HT-29 (cell line): Measurements from ENCODE around the gene SUSD4. TPM values are rescaled to one million over a fixed set of nuclear protein-coding genes. Genes with fewer than 3 reads are reported as not detected.

Experiments used
- DNase-seq: peaks from one replicate; pipeline ENCODE4 v3.0.0-alpha.2; 2015; ENCODE audit warnings: low spot score
- total RNA-seq: library from RNA; depleted of rRNA; stranded (reverse); fragments of >200 nt; shearing (Covaris generic); gene quantifications from 2 replicates; pipeline ENCODE4 v1.2.3, GENCODE V29; 2014

Gene SUSD4
- total RNA-seq, 1 experiment from 2014 or later = 0.20 TPM

DNA sequence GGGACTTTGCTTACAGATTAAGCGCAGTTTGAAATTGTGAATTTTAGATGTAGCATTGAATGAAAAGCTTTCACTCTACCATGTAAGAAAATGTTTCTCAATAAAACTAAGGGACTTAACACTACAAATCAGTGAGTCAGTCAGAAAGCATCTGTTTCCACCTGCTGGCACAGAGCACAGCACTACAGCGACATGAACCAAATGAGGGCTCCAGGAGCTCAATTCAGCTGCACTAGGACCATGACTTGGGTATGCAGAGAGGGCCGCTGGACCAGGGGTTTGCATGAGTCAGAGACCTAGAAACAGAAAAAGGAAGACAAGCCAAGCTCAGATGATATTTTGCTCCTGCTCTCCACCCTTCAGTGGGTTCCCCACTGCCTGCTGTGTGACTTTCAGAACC is 5.2 kb downstream of the SUSD4 start:
- DNase-seq = no peak

DNA sequence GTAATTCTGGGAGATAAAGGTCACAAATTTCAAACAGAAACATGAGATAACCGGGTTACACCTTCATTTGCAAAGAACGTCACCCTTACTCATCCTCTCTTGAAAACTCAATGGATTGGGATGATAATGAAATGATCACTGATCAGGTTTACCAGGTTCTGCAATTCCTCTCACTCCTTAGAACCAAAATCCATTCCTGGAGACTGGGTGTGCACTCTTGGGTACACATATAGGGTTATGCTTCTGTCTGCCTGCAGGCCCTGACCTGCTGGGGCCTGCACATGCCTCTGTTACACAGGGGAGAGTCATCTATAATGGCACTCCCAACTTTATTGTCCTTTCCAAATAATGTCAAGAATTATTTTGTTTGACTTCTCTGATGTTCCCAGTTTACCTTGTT is 8.3 kb downstream of the SUSD4 start:
- no peak for DNase-seq

DNA sequence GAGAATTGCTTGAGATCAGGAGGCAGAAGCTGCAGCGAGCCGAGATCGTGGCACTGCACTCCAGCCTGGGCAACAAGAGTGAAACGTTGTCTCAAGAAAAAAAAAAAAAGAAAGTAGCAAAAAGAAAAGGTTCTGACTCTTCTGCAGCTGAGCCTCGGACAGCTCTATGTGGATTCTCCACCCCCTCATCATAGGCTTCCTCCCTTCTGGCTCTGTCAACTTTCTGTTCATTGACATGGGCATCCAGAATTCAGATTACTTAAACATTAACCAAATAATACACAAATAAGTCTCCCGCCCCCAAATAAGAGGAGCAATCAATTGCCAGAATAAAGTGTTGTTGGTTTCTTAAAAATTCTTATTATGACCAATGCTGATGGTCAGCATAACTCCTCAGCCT is 10.0 kb downstream of the SUSD4 start:
- DNase-seq = no peak

DNA sequence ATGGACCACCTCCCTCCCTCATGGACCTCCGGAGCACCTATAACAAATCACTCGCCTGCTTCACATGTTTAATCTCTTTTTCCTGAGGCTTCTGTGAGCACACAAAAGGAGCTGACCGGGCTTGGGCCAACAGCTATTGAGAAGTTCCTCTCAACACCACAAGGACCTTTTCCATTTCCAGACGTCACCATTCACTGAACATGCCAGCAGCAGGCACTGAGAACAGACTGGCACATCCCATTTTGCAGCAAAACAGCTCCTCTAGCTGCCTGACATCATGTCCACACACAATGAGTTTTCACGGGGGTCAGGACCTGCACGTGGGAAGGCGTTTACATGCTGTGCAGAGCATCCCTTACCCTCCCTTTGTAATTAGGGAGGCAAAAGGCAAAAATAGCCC is 11.0 kb downstream of the SUSD4 start:
- no peak for DNase-seq

DNA sequence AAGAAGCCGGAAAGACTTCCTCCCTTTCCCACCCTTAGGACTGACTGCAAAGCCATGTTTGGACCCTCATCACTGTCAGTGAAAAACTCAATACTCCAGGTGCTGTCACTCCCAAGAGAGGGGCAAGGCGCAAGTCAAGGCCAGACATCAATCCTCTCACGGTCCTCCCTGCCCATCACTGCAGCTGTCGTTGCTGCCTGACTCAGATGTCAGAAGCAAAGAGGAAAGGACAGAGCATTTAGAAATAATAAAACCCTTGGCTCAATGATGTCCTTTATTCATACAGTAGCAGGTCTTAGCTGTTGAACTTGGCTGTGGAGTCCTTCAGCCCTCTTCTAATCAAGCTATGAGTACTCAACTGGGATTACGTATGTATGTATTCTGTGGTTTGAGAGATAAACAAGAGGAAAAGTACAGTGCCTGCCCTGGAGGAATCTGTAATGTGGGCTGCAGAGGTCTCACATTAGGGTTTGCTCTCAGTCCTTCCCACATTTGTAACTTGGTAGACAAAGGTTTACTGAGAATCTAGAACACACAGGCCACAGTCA is 13.5 kb downstream of the SUSD4 start:
- DNase-seq = no peak

DNA sequence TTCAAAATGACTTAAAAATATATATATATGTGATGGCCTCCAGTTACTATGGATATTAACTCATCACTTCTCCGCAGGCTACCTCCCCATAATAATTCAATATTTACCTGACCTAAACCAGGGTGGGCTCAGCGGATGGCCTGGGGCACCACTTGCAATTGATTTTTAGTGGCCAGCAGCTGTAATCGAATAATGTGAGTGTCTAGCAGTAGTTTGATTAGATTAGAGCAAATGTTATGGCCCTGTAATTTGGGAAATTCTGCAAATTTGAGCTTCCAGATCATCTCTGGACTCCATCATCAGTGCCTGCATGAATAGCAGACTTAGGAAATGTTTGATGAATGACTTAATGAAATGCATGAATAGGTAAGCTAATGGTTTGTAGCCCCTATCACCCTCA is 14.7 kb downstream of the SUSD4 start:
- DNase-seq = no peak

DNA sequence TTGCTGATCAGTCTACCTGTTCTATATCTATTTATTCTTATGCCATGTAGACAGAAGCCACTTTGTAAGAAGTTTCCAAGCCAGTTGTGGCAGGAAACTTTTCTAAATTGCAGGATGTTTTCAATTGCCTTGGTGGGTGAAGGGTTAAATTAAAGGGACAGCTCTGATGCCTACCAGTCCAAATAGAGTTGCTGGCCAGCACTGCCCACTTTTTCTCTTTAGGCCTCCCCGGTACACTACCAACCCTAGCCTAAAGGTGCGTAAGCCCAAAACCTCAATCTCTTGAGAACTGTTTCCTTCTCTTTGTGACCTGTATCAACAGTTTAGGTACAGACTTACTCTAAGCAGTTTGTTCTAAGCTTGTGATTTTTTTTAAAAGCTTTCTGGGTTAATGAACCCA is 15.5 kb downstream of the SUSD4 start:
- DNase-seq = no peak

DNA sequence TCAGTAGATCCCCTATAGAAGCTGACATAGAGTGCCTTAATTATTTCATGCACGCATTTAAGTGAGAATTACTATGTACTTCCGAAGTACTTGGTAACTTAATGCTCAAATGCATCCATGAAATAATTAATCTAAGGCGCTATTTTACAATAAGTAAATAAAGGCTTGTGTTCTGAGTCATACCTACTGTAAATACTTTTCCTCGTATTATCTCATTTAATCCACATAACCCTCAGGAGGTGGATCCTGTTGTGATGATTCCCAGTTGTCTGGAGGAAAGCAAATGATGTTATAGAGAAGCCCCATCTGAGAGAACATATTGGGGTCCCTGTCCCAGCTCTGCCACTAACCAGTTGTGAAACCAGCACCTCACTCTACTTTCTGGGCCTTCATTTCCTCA is 16.4 kb downstream of the SUSD4 start:
- DNase-seq = no peak

DNA sequence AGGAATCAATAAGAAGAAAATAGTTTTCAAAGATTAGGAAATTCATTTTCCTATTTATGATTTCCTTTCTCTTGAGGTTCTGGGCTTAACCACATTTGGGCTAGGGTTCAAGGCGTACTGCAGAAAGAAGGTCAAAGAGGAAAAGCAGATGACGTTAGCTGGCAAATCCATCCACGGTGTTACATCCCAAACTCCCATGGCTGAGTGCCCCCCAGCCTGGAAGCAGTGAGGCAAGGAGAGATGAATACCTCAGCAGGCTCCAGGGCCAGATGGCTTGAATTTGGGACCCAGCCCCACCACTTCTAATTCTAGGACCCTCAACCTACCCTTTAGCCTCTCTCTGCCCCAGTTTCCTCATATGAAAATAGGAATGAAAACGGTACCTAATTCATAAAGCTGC is 17.7 kb downstream of the SUSD4 start:
- no peak for DNase-seq

DNA sequence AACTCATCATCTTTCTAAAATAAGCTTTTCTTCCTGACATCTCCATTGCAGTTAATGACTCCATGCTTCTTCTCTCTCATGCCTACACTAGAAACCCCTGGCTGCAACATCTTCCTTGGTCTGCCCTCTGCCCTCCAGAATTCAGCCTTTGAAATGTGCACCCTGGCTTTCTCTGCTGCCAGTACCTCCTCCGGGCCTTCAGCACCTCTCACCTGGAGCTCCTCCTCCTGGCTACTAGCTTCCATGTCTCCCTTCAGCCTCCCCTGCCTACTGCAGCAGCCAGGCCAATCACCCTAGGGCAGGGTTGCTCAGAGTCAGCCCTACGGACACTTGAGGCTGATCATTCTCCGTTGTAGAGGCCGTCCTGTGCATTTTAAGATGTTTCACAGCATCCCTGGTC is 18.3 kb downstream of the SUSD4 start:
- DNase-seq = no peak

DNA sequence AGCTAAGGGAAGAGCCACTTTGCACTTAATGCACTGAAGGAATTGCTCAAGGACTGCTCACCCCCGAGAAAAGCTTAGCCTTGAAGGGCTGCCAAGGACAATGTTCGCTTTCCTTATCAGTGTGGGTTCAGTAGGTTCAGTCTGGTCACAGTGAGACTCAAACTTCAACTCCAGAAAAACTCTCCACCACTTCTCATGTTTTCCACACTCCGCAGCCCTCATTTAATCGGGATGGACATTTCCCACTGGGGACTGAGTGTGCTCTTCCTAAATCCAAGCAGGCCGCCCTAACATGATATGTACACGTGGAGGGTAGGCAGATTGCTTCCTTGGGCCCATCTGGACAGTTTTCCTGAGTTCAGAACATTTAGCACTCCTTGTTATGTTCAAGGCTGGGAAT is 19.5 kb downstream of the SUSD4 start:
- no peak for DNase-seq

DNA sequence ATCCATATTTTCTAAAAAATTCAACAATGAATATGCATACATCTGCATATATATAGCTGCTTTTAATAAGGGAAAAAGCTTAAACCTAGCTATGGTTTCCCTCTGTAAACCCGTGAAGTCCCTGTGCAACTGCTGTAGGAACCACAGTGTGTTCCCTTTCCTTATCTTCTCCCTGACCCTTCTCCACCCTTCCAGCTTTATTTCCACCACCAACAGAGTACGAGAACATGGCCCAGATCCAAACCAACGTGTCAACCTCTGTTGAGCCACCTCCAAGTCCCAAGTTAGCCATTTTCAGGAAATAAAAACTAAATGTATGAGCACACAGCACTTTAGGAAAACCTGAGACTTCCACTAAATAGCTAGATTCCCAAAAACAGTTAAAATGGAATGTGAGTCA is 20.3 kb downstream of the SUSD4 start:
- no peak for DNase-seq

DNA sequence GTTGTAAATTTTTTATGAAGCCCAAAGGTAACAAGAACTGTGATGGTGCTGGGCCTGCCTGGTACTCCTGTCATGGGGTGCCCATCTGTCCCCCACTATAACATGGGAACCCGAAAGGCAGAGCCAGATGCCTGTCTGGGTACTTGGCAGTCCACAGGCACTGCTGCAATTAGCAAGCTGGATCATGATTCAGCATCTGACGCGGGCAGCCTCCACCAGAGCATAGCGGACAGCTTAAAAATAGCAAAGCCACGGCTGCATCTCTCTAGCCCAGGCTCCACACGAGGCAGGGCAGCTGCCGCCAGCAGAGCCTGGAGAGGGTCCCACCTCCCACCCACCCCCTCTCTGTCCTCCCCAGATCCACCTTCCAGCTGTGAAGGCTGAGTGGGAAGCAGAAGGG is 22.9 kb downstream of the SUSD4 start:
- no peak for DNase-seq

DNA sequence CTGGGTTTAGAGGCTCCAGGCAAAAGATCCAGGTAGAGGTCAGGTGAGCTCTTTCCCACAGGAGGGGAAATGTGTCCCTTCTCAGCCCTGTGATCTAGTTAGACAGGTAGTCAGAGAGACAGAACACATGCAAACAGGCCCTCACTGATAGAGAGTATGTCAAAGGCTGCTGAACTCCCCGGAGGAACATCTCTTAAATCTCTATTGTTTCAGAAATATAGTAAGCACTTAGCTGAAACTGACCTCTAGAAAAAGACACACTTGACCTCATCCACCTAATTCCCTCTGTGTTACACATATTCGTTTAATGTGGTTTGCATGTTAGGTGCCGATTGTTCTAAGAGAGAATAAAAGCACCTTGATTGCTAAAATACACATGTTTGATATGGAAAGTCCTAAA is 23.3 kb downstream of the SUSD4 start:
- no peak for DNase-seq

DNA sequence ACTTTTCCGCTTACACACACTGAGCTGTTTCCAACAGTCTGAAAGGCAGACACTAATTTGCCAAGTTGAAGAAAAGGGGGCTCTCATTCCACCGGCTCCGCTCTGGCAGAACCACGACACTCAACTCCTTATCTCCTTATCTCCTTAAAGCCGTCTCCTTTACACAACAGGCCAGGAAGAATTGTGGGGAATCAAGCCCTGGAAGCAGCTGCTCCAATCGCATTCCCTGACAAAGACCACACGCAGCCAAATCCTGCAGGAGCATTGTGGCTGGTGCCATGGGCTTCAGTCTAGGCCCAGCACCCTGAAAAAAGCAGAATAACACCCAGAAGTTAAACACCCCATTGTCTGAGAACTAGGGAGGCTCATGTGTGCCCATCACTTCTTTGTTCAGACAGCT is 24.1 kb downstream of the SUSD4 start:
- no peak for DNase-seq

DNA sequence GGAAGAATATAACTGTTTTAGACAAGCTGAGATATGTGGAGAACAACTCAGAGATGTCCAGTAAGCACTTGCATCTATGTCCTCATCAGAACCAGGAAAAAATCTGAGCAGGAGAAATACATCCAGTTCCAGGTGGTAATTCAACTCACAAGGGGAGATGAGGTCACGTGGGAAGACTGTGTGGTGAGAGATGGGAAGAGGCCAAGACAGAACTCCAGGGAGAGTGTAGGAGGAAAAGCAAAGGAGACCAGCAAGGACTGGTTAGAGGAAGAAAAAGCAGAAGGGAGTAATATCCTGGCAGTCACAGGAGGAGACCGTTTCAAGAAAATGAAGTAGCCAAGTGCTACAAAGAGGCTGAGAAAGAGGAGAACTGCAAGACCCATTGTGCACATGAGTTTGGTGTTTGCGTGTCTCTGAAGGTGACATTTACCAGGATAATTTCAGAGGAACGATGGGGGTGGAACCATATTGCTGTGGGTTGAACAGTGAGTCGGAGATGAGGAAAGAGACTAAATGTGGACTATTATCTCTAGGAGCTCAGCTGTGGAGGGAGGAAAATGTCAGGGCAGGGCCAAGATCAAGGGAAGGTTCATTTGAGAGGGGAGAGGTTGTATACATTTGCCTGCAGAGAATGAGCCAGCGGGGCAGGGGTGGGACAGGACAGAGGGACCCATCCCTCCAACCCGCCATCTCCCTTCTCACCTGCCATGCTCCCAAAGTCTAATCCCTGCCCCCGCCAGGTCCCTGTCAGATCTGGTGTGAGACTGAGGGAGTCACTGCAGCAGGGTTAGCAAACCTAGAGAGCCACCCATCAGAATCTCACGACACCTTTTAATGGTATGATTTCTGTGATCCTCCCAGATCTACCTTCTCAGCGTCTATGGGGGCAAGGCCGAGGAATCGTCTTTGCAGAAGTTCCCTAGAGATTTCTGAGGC is 24.9 kb downstream of the SUSD4 start:
- DNase-seq = no peak

DNA sequence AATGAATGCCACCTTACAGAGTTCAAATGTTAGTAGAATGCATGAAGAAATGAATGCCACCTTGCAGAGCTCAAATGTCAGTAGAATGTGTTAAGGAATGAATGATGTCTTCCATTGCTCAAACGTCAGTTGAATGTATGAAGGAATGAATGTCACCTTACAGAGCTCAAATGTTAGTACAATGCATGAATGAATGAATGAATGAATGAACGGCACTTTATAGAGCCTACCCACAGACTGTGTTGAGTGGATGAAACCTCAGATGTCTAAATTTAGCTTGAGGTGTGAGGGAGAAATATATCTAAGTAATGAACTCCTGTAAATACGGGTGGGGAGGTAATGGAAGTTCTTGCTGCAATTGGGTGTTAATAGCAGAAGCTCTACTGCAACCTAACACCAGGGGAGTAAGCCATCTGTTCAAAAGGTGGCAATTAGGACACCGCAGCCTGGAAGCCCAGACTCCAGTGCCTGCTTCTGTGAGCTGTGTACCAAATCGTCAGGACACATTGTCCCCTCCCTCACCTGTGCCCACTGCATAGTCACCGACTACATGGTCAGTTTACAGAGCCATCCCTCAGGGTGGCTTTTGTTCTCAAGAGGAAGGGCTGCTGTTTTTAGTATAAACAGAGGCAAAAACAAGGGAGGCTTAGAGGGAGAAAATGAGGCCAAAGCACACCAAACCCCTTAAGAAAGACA is 26.7 kb downstream of the SUSD4 start:
- DNase-seq = no peak

DNA sequence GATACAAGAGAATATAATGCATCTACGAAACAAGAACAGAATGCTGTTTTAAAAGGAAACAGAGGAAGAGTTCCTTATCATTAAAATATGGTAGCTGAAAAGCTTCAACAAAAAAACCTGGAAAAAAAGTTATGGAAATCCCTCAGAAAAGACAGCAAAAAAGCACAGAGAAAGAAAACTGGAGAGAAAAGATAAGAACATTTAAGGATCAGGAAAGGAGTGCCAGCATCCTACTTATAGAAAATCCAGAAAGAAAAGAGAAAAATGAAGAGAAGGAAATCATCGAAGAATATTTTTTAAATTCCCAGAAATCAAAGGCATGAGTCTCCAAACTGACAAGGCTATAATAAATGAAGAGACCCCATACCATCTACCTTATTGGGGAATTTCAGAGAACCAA is 29.8 kb downstream of the SUSD4 start:
- DNase-seq = no peak

DNA sequence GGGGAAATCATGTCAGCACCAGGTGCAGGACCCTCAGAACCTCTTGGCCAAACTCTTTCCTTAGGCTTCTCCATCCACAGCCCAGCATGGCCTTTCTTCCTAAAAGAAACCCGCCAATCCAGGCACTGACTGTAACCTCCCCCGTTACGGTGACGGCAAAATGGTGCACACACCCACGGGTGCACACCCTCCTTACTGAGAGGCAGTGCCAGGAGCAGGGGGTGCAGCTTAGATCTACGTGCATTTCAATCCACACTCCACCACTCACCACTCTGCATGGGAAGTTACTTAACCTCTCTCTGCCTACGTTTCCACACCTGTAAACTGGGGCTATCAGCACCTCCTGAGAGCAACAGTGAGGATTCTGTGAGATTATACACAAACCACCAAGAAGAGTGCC is 31.0 kb downstream of the SUSD4 start:
- DNase-seq = no peak

DNA sequence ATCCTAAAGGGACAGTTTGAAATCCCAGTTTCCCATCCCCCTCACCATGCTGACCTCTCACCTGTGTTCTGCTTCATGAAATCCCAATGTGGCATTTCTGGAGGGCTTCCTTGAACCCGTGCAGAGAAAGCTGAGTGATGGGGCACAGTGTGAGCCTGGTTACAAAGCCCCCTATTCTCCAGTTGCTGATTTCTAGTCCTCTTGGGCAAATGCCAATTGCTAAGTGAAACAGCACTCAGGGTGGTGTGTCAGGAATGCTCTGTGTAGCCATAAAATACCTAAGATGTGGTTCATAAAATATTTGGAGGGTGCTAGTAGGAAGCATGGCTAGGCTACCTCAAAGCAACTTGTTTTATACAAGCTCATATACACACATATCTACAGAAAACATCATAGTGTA is 32.0 kb downstream of the SUSD4 start:
- no peak for DNase-seq

DNA sequence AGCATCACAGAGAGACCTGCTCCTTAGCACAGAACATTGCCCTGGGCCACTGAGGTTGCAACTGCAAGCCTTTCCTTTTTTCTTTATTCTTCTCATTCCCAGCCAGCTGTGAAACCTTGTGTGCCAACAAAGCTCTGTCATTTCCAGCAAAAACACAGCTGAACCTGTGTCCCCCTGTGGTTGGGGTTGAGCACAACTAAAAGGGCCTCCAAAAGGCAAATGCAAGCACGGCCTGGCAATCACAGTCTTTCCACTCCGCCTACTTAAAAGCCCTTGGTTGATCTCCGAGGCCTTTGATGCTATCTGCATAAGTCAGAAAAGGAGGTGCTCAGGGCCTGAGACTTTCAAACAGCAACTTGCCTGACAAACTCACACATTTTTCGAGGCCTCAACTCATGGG is 32.7 kb downstream of the SUSD4 start:
- no peak for DNase-seq

DNA sequence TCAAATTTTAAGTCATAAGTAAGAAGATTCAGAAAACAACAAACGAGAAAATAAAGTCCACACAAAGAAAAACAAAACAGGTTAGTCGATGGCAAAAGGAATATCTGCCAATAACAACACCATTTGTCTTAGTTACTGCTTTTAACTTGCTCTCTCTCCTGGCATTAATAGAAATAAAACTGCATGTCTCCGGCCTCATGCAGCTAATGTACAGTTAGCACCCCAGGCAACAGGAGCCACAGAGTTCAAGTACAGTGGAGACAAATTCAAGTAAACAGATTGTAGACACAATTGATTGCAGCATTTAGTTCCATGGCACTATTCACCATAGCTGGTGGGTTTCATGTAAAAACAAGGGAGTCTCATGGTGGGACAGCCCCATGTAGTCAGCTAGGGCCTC is 33.5 kb downstream of the SUSD4 start:
- DNase-seq = no peak
